A549 (cell line): ENCODE results near the gene MTRR.

ENCODE experiments used
- CEBPB ChIP-seq, 2 experiments: fragments of >200 bp in 1 of 2; sonication (Bioruptor Twin) in 1 of 2; formaldehyde crosslinking in 1 of 2; IDR thresholded peaks; 2 replicates each; pipeline ENCODE4 v1.6.1; 2012 to 2016
- CTCF ChIP-seq: fragments of >200 bp; sonication (Bioruptor Twin); formaldehyde crosslinking; IDR thresholded peaks from 3 replicates; pipeline ENCODE4 v1.5.1; 2016
- EP300 ChIP-seq, 2 experiments: fragments of >200 bp; sonication (Bioruptor Twin); formaldehyde crosslinking; IDR thresholded peaks; 2 replicates in 1 of 2; 3 replicates in 1 of 2; pipeline ENCODE4 v1.6.1; 2016 to 2017
- GATA3 ChIP-seq: IDR thresholded peaks from 2 replicates; pipeline ENCODE4 v1.6.1; 2012; ENCODE audit warnings: borderline replicate concordance
- JUNB ChIP-seq: fragments of >200 bp; sonication (Bioruptor Twin); formaldehyde crosslinking; IDR thresholded peaks from 2 replicates; pipeline ENCODE4 v1.6.1; 2016
- MYC ChIP-seq: IDR thresholded peaks from 2 replicates; pipeline ENCODE4 v1.6.1; 2012; ENCODE audit warnings: mild to moderate bottlenecking, inconsistent platforms, low read length, improper control_type of control experiment, borderline replicate concordance
- NR3C1 ChIP-seq: fragments of >200 bp; sonication (Bioruptor Twin); formaldehyde crosslinking; IDR thresholded peaks from 3 replicates; pipeline ENCODE4 v1.6.1; 2017
- PHF8 ChIP-seq: fragments of 200-600 bp; sonication (generic); IDR thresholded peaks from 2 replicates; pipeline ENCODE4 v1.6.1; 2016; ENCODE audit warnings: low read depth, mild to moderate bottlenecking, antibody characterized with exemption, moderate library complexity, borderline replicate concordance
- POLR2A ChIP-seq: IDR thresholded peaks from 2 replicates; pipeline ENCODE4 v1.6.1; 2012; ENCODE audit warnings: mild to moderate bottlenecking, low read length
- RAD21 ChIP-seq, 2 experiments: fragments of >200 bp in 1 of 2; sonication (Bioruptor Twin) in 1 of 2; formaldehyde crosslinking in 1 of 2; IDR thresholded peaks in 1 of 2; conservative IDR thresholded peaks in 1 of 2; 2 replicates in 1 of 2; 3 replicates in 1 of 2; pipeline ENCODE4 v1.6.1; 2012 to 2018; ENCODE audit warnings: inconsistent platforms in 1 of 2
- RCOR1 ChIP-seq: fragments of 150-350 bp; IDR thresholded peaks from 2 replicates; pipeline ENCODE4 v1.6.1; 2014; ENCODE audit warnings: antibody characterized with exemption, low read length, low read depth
- SREBF2 ChIP-seq: fragments of 450-650 bp; IDR thresholded peaks from 2 replicates; pipeline ENCODE4 v1.6.1; 2014; ENCODE audit warnings: mild to moderate bottlenecking, moderate library complexity
- ZSCAN20 ChIP-seq: fragments of 250-450 bp; sonication (Bioruptor Pico); IDR thresholded peaks from 2 replicates; pipeline ENCODE4 v1.8.0; 2022; ENCODE audit warnings: mild to moderate bottlenecking, moderate library complexity
- TF ChIP-seq, protein P1 (sequence below): IDR thresholded peaks from 2 replicates; pipeline ENCODE4 v1.6.1; 2012

- TF ChIP-seq CTCF (no peak), POLR2A (no peak), MYC (no peak), PHF8 (no peak), NR3C1 (no peak), SREBF2 (no peak), RCOR1 (no peak), EP300 (IDR thresholded peaks at IDR 0.05) (no peak), RAD21 (conservative IDR thresholded peaks at IDR 0.05 in 1 of 2, IDR thresholded peaks at IDR 0.05 in 1 of 2) (no peak), GATA3 (no peak), ZSCAN20 (no peak), JUNB (no peak), CEBPB (IDR thresholded peaks at IDR 0.05) (no peak)
- TF ChIP-seq, protein P1, sequence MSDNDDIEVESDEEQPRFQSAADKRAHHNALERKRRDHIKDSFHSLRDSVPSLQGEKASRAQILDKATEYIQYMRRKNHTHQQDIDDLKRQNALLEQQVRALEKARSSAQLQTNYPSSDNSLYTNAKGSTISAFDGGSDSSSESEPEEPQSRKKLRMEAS, result no peak
Observed at GRCh38 chr5:7857926-7858632, 10.9 kb upstream of the MTRR start.
